OCI-LY7 (cell line): ENCODE data around the gene MYOC.

ENCODE experiments used
- CTCF ChIP-seq: fragments of 200-600 bp; sonication (generic); conservative IDR thresholded peaks from 2 replicates; pipeline ENCODE4 v1.5.1; 2014; ENCODE audit warnings: mild to moderate bottlenecking, antibody characterized with exemption, low read length, moderate library complexity, mixed read lengths
- EZH2phosphoT487 ChIP-seq: fragments of 200-600 bp; sonication (generic); IDR thresholded peaks from 2 replicates; pipeline ENCODE4 v1.6.1; 2018; ENCODE audit warnings: low read depth, borderline replicate concordance, mild to moderate bottlenecking, mixed run types, antibody characterized with exemption, low read length, moderate library complexity, mixed read lengths

- no peak for TF ChIP-seq CTCF
- no peak for TF ChIP-seq EZH2phosphoT487
These were observed 62.5 kb downstream of the MYOC start for GRCh38 chr1:171590022-171590421.
